Ovary (tissue), 3 donors: Measurements from ENCODE around the gene QSOX1.

Source experiments
- CTCF ChIP-seq, 3 donors: fragments of 450-650 bp in 2 of 3; fragments of 200-600 bp in 1 of 3; IDR thresholded peaks; one replicate each; pipeline versions ENCODE4 v1.5.1 to v1.8.0; 2016 to 2022; ENCODE audit warnings: antibody characterized with exemption in 3 of 3, mild to moderate bottlenecking in 1 of 3
- EP300 ChIP-seq: sonication (generic); formaldehyde crosslinking; IDR thresholded peaks from one replicate; pipeline ENCODE4 v1.6.1; 2017; ENCODE audit warnings: antibody characterized with exemption
- POLR2A ChIP-seq: fragments of 450-650 bp; IDR thresholded peaks from one replicate; pipeline ENCODE4 v1.6.1; 2017; ENCODE audit warnings: antibody characterized with exemption, mild to moderate bottlenecking, moderate library complexity
- donor health status: DM: no; HTN: no; CAD: no.

- TF ChIP-seq CTCF (IDR thresholded peaks at IDR 0.05) (no peak), POLR2A (no peak), EP300 (no peak)
Measured at GRCh38 chr1:180137776-180138175, 16.9 kb upstream of the QSOX1 start.
